SIG-M5 treated with dmso at 0.1 percent for 504 hours (cell line): ENCODE results near the gene BRD2.
A peak's percentile ranks its signal among the peaks of the same experiment; 100 is the strongest.

Source experiments
- DNase-seq: peaks from one replicate; lab custom pipeline; 2025; ENCODE audit not compliant: unreplicated experiment; lab: John Stamatoyannopoulos, UW

The BRD2 gene

GRCh38 chr6:32984622-32985389 lies 16.4 kb downstream of the BRD2 start:
- DNase-seq, result peak; percentile 75

GRCh38 chr6:32989368-32989767 lies 21.0 kb downstream of the BRD2 start:
- no peak for DNase-seq

DNA sequence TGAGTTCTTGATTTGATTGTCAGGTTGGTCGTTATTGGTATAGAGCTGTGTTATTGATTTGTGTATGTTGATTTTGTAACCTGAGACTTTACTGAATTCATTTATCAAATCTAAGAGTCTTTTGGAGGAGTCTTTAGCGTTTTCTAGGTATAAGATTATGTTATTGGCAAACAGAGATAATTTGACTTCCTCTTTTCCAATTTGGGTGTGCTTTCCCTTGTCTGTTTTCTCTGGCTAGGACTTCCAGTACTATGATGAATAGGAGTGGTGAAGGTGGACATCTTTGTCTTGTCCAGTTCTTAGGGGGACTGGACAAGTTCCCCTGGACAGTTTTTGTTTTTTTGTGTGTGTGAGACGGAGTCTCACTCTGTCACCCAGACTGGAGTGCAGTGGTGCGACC lies 23.6 kb downstream of the BRD2 start:
- no peak for DNase-seq

DNA sequence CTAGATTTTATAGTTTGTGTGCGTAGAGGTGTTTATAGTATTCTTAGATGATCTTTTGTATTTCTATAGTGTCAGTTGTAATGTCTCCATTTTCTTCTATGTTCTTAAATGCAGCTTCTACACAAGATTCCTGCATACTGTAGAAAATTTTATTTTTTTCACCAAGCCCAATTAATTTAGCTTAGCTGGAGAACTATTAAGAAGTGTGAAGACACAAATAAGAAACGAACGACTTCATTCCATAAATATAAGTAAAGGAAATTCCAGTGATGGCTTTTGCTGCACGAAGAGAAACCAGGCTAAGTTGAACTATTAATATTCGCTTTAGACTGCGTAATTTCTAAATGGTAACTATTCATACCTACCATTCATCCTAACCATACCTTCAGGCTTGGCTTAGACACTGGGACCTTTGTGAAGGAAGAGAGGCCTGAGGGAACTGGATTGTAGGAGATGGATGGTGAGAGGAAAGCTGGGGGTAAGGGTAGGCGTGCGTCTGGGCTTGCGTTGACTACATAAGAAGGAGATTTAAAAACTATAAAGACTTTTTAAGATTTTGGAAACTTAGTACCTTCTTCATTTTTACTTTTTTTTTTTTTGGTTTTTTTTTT lies 25.1 kb downstream of the BRD2 start:
- no peak for DNase-seq

DNA sequence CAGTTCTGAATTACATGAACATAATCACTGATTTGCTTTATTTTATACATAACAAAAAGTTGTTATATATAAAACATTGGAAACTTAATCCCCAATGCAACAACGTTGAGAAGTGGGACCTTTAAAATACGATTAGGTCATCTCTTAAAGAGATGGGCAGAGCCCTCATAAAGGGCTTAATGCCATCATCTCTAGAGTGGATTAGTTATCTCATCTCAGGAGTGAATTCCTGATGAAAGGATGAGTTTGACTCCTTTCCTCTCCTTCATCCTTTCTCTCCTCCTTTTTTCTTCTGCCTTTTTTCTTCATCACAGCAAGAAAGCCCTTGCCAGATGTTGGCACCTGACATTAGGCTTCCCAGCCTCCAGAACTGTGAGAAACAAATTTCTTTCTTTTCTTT lies 27.1 kb downstream of the BRD2 start:
- DNase-seq, result no peak

DNA sequence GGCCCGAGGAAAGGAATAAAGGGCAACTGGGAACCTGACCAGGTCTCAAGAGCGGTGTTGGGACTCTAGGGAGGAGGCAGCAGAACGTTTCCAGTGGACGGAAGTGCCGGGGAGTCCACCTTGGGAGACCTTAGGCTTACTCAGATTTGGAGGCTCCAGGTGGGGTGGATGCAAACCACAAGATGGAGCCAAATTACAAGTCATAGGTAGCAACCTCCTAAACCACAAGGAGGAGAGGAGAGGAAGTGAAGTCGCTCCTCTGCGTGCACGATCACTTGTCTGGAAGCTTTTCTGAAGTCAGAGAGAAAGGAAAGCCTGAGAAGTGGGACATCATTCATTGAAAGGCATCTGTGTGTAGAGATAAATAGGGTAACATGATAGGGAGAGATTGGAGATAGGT lies 31.7 kb downstream of the BRD2 start:
- no peak for DNase-seq

- no peak for DNase-seq
Observed at GRCh38 chr6:33001685-33002084, 33.3 kb downstream of the BRD2 start.

- no peak for DNase-seq
Observed at GRCh38 chr6:33004940-33005339, 36.5 kb downstream of the BRD2 start.

- DNase-seq, result no peak
Observed at GRCh38 chr6:33007831-33008400, 39.5 kb downstream of the BRD2 start.

DNA sequence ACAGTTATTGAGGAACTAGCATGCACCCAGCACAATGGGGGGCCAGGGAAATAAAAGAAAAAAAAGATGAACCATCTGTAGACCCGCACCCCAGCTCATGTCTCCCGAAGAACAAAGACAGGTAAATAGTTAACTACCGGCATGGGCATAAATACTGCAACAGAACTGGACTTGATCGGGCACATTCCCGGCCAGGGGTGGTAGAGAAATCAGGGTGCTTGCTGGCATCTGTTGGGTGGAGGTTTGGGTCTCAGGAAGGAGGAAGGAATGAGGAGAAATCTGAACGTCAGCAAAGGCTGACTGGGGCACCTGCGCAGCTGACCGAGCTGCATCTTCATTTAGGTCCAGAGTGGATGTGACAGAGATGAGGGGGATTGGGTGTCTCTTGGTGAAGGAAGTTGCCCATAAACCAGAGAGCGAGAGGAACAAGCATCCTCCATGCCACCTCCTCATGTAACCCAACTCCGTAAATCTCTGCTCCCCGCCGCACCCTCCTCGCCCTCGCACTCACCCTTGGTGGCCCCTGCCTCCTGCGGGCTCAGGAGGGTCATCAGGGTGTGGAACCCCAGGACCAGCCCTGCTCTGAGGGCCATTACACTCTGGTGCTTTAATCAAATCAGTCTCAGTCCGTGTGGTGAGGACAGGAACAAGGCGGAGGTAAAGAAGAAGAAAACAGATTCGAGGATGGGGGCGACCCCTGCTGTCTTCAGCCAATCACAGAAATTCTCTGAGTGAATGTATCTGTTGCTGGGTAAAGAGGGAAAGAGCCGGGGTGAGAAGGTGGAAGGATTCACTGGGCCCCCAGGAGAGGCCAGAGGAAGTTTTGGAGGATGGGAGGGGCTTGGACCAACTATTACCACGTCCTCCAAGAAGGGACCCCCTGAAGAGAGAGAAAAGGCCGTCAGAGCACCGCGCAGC lies 40.8 kb downstream of the BRD2 start, which contains the start of gene HLA-DOA:
HLA-DOA (minus strand) TSS at position 648 of the 918 bp plus-strand sequence.
- peak; percentile 29 for DNase-seq

DNA sequence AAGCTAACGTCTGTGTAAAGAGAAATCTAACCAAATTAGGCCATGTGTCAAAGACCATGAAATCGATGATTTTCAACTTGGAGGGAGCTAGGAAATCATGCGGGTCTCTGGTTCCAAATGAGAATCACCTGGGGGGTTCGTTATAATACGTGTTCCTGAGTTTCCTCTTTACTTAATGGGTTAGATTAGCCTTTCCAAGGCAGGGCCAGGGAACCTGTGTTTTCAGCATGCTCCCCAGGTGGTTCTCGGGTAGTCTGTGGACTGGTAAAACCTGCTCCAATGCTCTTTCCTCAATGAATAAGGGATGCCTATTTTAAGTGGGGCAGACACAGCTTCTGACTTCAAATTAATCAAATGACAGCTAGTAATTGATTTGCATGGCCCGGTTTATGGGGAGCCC lies 42.0 kb downstream of the BRD2 start:
- DNase-seq, result no peak

DNA sequence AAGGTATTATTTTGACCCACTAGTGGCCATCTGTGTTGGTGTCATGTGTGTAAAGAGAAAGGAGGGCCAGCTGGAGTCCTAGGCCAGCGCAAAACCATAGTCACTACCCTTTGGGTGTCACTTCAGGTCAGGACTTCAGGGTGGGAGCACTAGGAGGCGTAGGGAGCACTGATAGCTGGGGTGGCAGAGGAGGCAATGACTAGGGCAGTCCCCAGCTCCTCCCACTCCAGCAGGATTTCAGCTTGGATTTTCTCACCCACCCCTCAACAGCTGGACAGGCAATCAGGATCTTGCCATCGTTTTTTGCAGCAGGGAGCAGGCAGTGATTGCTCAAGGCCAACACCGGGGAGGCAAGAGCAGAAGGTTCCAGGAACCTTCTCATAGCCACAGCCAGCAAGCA lies 45.2 kb downstream of the BRD2 start:
- DNase-seq, result no peak

GRCh38 chr6:33014841-33015634 lies 46.6 kb downstream of the BRD2 start:
- peak; percentile 81 for DNase-seq

GRCh38 chr6:33015798-33016197 lies 47.4 kb downstream of the BRD2 start:
- DNase-seq, result no peak

GRCh38 chr6:33017018-33017417 lies 48.6 kb downstream of the BRD2 start:
- DNase-seq, result no peak

DNA sequence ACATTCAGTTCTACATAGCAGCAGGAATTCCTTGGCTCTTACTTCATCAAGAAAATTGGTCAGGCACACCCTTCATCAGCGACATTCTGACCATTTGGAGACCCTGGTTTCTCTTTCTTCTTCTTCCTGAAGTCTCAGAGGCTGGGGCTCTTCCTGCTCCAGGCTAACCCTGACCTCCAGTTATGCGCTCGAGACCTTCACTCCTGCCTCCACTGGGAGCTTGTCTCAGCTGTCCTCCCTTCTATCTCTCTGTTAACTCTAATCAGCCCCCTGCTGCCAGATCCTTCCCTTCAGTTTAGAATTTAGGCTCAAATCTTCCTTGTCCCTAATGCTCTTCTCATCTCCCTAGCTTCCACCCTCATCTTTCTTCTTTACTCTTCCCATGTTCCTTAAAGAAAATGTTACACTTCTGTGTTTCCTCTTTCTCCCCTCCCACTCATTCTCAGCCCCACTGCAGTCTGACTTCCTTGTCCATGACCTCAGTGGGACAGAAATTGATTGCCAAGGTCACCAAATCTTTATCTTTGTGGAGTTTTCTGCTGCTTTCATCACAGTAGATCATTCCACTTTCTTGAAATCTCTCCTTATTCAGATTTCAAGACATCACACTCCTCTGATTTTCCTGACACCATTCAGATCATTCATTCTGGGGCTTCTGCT lies 49.4 kb downstream of the BRD2 start:
- DNase-seq, result no peak

GRCh38 chr6:33018418-33018817 lies 50.0 kb downstream of the BRD2 start:
- DNase-seq, result no peak

- DNase-seq, result peak; percentile 87
Observed at GRCh38 chr6:33018904-33019303, 50.5 kb downstream of the BRD2 start.

GRCh38 chr6:33019372-33019771 lies 51.0 kb downstream of the BRD2 start:
- no peak for DNase-seq

DNA sequence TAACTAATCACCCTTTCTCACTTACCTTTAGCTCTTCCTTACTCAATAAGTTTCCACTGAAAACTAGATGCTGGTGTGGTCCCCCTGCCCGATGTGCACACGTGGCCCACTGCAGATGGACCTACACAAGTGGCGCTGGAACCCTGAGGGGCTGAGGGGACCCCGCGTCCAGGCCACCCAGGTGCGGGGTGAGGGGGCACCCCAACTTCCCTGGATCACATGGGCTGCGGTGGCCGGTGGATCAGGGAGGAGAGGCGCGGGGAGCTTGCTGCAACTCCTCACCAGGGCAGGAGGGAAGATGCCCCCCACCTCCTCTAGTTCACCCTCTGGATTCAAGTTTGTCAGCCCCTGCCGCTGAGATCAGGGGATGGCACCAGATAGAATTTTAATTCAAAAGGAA lies 53.5 kb downstream of the BRD2 start:
- DNase-seq, result no peak
